Lung (tissue), 12 donors: Measurements from ENCODE around the gene LMBR1. TPM values are rescaled to one million over a fixed set of nuclear protein-coding genes. Genes with fewer than 3 reads are reported as not detected.
"Not testable (repeated sequence)": the region's sequence is repeated elsewhere in the genome, so short reads cannot be mapped to it uniquely, and the experiment has no call there.

Experiments used
- ATAC-seq: fragments of 200-7000 bp; cut with Tn5 transposase; one replicate; pipeline ENCODE4 v1.9.1; 2020; ENCODE audit warnings: moderate number of reproducible peaks; ENCODE audit not compliant: insufficient read depth, low FRiP score
- DNase-seq, 3 donors: peaks; one replicate each; pipeline ENCODE4 v3.0.0-alpha.2; 2013 to 2017
- H3K27ac ChIP-seq, 2 donors: one replicate each; pipeline ENCODE4 v1.5.1; 2013; ENCODE audit warnings: mild to moderate bottlenecking in 2 of 2, moderate library complexity in 2 of 2, control low read depth in 1 of 2, inconsistent platforms in 1 of 2, low read depth in 1 of 2, low read length in 1 of 2
- H3K27me3 ChIP-seq, 3 donors: one replicate each; pipeline ENCODE4 v1.5.1; 2013; ENCODE audit warnings: low read length in 2 of 3; ENCODE audit not compliant: control insufficient read depth in 3 of 3, insufficient read depth in 3 of 3
- H3K36me3 ChIP-seq, 4 donors: one replicate each; pipeline ENCODE4 v1.5.1; 2013; ENCODE audit warnings: low read length in 4 of 4, mild to moderate bottlenecking in 1 of 4, moderate library complexity in 1 of 4; ENCODE audit not compliant: control insufficient read depth in 4 of 4, insufficient read depth in 4 of 4
- H3K4me1 ChIP-seq, 5 donors: one replicate each; pipeline ENCODE4 v1.5.1; 2013; ENCODE audit warnings: low read length in 5 of 5, mild to moderate bottlenecking in 2 of 5, moderate library complexity in 1 of 5; ENCODE audit not compliant: control insufficient read depth in 5 of 5, insufficient read depth in 5 of 5
- H3K4me3 ChIP-seq: one replicate; pipeline ENCODE4 v1.5.1; 2013; ENCODE audit warnings: mild to moderate bottlenecking, control low read depth, moderate library complexity
- H3K9ac ChIP-seq, 2 donors: one replicate each; pipeline ENCODE4 v1.5.1; 2013; ENCODE audit warnings: low read length in 2 of 2, control low read depth in 1 of 2; ENCODE audit not compliant: insufficient read depth in 1 of 2
- H3K9me3 ChIP-seq, 4 donors: one replicate each; pipeline ENCODE4 v1.5.1; 2013; ENCODE audit warnings: low read length in 3 of 4, mild to moderate bottlenecking in 1 of 4, moderate library complexity in 1 of 4; ENCODE audit not compliant: control insufficient read depth in 4 of 4, insufficient read depth in 3 of 4
- CTCF ChIP-seq: IDR thresholded peaks from 2 replicates; pipeline ENCODE4 v1.5.1; 2012; ENCODE audit warnings: mild to moderate bottlenecking; ENCODE audit errors: control extremely low read depth, extremely low read depth
- WGBS, 2 donors: extraction: QIAGEN DNeasy Blood & Tissue Kit; methylation state at CpG; one replicate each; pipeline ENCODE4 v1.1.7; 2013; 5-methylcytosine and 5-hydroxymethylcytosine counted together
- polyA plus RNA-seq, 2 donors: library from polyadenylated mRNA; stranded (reverse); fragments of 200-250 nt; gene quantifications; one replicate each; pipeline ENCODE4 v1.2.1, GENCODE V29; 2013
- total RNA-seq, 2 donors: library from RNA; depleted of rRNA in 1 of 2; stranded (reverse); fragments of >200 nt in 1 of 2; gene quantifications; one replicate each; pipeline ENCODE4 v1.2.1, GENCODE V29; 2014 to 2021
- donor health status: control.
- donor health status: control.
- donor health status: Bipolar disorder and iron deficiency.
- donor health status: healthy.
- donor health status: DM: yes; HTN: yes; CAD: no.

LMBR1 gene
- total and polyA plus RNA-seq, 4 donors = 9.7 to 119 (median 45.0) TPM

DNA sequence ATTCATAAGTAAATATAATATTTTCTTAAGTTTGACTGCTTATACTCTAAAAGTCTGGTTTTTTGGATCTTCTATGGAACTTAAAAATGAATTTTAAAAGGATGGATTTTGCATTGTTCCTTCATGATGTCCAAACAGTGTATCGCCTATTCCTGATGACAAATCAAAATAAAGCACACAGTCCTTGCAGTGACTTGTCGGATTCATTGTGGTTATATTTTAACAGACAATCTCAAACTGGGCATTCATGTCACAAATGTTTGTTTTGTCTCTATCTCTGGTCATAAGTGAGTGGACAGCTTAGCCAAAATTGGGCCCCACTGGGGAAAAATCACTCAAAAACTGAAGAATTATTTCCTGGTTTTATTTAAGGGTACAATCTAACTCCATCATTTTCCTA lies 74.8 kb downstream of the LMBR1 start:
- no peak overlapping the region for H3K9ac ChIP-seq
- no peak overlapping the region for H3K27ac ChIP-seq
- DNase-seq = no peak
- no peak for ATAC-seq
- no peaks in the 10 kb centered on the region for H3K9me3 ChIP-seq
- no peaks in the 10 kb centered on the region for H3K27me3 ChIP-seq
- WGBS, 2 donors = 91 to 93% methylated on average over 2 of the region's 2 CpGs
- H3K4me3 ChIP-seq = no peak overlapping the region
- no peaks in the 10 kb centered on the region for H3K4me1 ChIP-seq
- peaks cover 0 to 7% (median 2%) of the 10 kb centered on the region in 4 donors for H3K36me3 ChIP-seq
- no peak for TF ChIP-seq CTCF

DNA sequence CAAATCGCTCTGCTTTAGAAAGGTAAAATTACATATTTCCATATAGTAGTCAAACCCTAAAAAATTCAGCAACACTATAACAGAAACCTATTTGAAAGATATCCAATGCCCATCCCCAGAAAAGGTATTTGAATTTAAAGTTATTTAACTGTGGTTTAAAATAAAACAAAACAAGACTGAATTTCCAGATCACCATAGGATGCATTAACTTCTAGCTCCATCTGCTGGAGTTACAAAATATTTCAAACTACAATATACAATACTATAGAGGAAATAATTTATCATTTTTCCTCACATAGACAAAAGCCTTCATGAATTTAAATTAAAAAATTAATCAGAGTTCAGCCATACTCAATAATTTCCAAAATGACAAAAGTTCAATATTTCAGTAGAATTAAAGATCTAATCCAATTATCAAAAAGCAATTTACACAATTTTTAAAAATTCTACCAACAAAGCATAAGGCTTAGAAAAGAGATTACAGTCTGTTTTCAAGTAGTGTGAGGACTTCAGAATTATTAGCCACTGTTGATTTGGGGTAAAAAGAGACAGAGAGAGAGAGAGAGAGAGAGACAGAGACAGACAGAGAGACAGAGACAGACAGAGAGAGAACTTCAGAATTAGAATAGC lies 75.9 kb downstream of the LMBR1 start:
- DNase-seq (peak in 2 of 3 donors; percentile 34 to 39), ATAC-seq (no peak)
- Histone ChIP-seq H3K27me3 (no peaks in the 10 kb centered on the region), H3K36me3 (peaks cover 0 to 10% (median 3%) of the 10 kb centered on the region in 4 donors), H3K4me1 (no peaks in the 10 kb centered on the region), H3K9me3 (no peaks in the 10 kb centered on the region), H3K4me3 (no peak overlapping the region), H3K9ac (no peak overlapping the region), H3K27ac (no peak overlapping the region)
- 98 to 100% methylated on average over 1 of the region's 1 CpG for WGBS, 2 donors
- no peak for TF ChIP-seq CTCF

DNA sequence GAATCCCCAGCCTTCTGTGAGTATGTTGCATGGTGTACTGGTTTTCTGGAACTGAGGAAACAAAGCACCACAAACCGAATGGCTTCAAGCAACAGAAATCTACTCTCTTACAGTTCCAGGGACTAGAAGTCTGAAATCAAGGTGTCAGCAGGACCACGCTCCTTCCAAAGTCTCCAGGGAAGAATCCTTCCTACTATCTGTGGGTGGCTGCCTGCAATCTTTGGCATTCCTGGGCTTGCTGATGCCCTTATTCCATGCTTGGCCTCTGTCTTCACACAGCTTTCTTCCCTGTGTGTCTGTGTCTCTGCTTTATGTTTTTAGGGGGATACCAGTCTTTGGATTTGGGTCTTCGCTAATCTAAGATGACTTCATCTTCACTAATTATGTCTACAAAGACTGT lies 81.3 kb downstream of the LMBR1 start:
- no peak overlapping the region for H3K9ac ChIP-seq
- no peak for ATAC-seq
- H3K4me1 ChIP-seq = no peaks in the 10 kb centered on the region
- no peak overlapping the region for H3K27ac ChIP-seq
- 96 to 100% methylated on average over 3 of the region's 3 CpGs for WGBS, 2 donors
- H3K9me3 ChIP-seq = no peaks in the 10 kb centered on the region
- no peak for TF ChIP-seq CTCF
- H3K4me3 ChIP-seq = no peak overlapping the region
- H3K27me3 ChIP-seq = no peaks in the 10 kb centered on the region
- H3K36me3 ChIP-seq = peaks cover 4 to 8% (median 5%) of the 10 kb centered on the region in 4 donors
- no peak for DNase-seq

DNA sequence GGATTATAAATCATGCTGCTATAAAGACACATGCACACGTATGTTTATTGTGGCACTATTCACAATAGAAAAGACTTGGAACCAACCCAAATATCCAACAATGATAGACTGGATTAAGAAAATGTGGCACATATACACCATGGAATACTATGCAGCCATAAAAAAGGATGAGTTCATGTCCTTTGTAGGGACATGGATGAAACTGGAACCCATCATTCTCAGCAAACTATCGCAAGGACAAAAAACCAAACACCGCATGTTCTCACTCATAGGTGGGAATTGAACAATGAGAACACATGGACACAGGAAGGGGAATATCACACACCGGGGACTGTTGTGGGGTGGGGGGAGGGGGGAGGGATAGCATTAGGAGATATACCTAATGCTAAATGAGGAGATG lies 89.3 kb downstream of the LMBR1 start:
- H3K9ac ChIP-seq, H3K4me1 ChIP-seq, ATAC-seq, H3K36me3 ChIP-seq, H3K9me3 ChIP-seq, DNase-seq, H3K4me3 ChIP-seq, H3K27me3 ChIP-seq, H3K27ac ChIP-seq: not testable (repeated sequence)
- 85 to 93% methylated on average over 3 to 4 of the region's 4 CpGs for WGBS, 2 donors
